Liver (tissue), 9 donors: ENCODE data around the gene ANKFY1. TPM values are rescaled to one million over a fixed set of nuclear protein-coding genes. Genes with fewer than 3 reads are reported as not detected.

Source experiments
- DNase-seq: peaks from one replicate; pipeline ENCODE4 v3.0.0-alpha.2; 2017; ENCODE audit warnings: low spot score
- H3K27ac ChIP-seq, 2 donors: one replicate each; pipeline ENCODE4 v1.7.0; 2013; ENCODE audit warnings: inconsistent platforms in 2 of 2, low read length in 2 of 2, control low read depth in 1 of 2, low read depth in 1 of 2, mild to moderate bottlenecking in 1 of 2
- H3K27me3 ChIP-seq, 4 donors: one replicate each; pipeline versions ENCODE4 v1.6.1 to v1.7.0; 2013; ENCODE audit warnings: low read length in 3 of 4, inconsistent platforms in 1 of 4, mild to moderate bottlenecking in 1 of 4, moderate library complexity in 1 of 4; ENCODE audit not compliant: control insufficient read depth in 4 of 4, insufficient read depth in 4 of 4
- H3K36me3 ChIP-seq, 4 donors: one replicate each; pipeline versions ENCODE4 v1.6.1 to v1.7.0; 2013; ENCODE audit warnings: low read length in 3 of 4, mild to moderate bottlenecking in 3 of 4, low read depth in 1 of 4, moderate library complexity in 1 of 4; ENCODE audit not compliant: control insufficient read depth in 4 of 4, insufficient read depth in 3 of 4
- H3K4me1 ChIP-seq, 4 donors: one replicate each; pipeline versions ENCODE4 v1.6.1 to v1.7.0; 2013; ENCODE audit warnings: low read length in 3 of 4, mild to moderate bottlenecking in 3 of 4, moderate library complexity in 1 of 4; ENCODE audit not compliant: control insufficient read depth in 4 of 4, insufficient read depth in 4 of 4
- H3K4me3 ChIP-seq, 3 donors: one replicate each; pipeline versions ENCODE4 v1.6.1 to v1.7.0; 2013; ENCODE audit warnings: low read length in 3 of 3, control low read depth in 1 of 3, low read depth in 1 of 3, mild to moderate bottlenecking in 1 of 3
- H3K9ac ChIP-seq, 2 donors: one replicate each; pipeline ENCODE4 v1.7.0; 2013; ENCODE audit warnings: low read length in 2 of 2, mild to moderate bottlenecking in 2 of 2, moderate library complexity in 2 of 2, control low read depth in 1 of 2, low read depth in 1 of 2
- H3K9me3 ChIP-seq, 4 donors: one replicate each; pipeline versions ENCODE4 v1.6.1 to v1.7.0; 2013; ENCODE audit warnings: low read length in 3 of 4; ENCODE audit not compliant: control insufficient read depth in 4 of 4
- ATF3 ChIP-seq: IDR thresholded peaks from 2 replicates; pipeline ENCODE4 v1.6.1; 2016; ENCODE audit warnings: antibody characterized with exemption
- EGR1 ChIP-seq, 2 donors: IDR thresholded peaks; 2 replicates each; pipeline ENCODE4 v1.6.1; 2016 to 2018; ENCODE audit warnings: antibody characterized with exemption in 2 of 2, low read depth in 2 of 2
- FOXA1 ChIP-seq: IDR thresholded peaks from 2 replicates; pipeline ENCODE4 v1.6.1; 2016; ENCODE audit warnings: antibody characterized with exemption
- FOXA2 ChIP-seq: IDR thresholded peaks from 2 replicates; pipeline ENCODE4 v1.6.1; 2016; ENCODE audit warnings: antibody characterized with exemption
- GABPA ChIP-seq, 2 donors: IDR thresholded peaks in 1 of 2; conservative IDR thresholded peaks in 1 of 2; 2 replicates each; pipeline ENCODE4 v1.6.1; 2016; ENCODE audit warnings: antibody characterized with exemption in 2 of 2, mild to moderate bottlenecking in 1 of 2, moderate library complexity in 1 of 2
- HNF4A ChIP-seq, 2 donors: conservative IDR thresholded peaks; 2 replicates each; pipeline ENCODE4 v1.6.1; 2016; ENCODE audit warnings: antibody characterized with exemption in 2 of 2, mild to moderate bottlenecking in 2 of 2
- HNF4G ChIP-seq: IDR thresholded peaks from 2 replicates; pipeline ENCODE4 v1.6.1; 2016; ENCODE audit warnings: antibody characterized with exemption
- JUND ChIP-seq, 2 donors: IDR thresholded peaks; 2 replicates each; pipeline ENCODE4 v1.6.1; 2016; ENCODE audit warnings: antibody characterized with exemption in 2 of 2
- NR2F2 ChIP-seq: IDR thresholded peaks from 2 replicates; pipeline ENCODE4 v1.6.1; 2016; ENCODE audit warnings: antibody characterized with exemption
- RAD21 ChIP-seq, 2 donors: IDR thresholded peaks; 2 replicates each; pipeline ENCODE4 v1.6.1; 2016; ENCODE audit warnings: antibody characterized with exemption in 2 of 2, mild to moderate bottlenecking in 2 of 2
- REST ChIP-seq: IDR thresholded peaks from 2 replicates; pipeline ENCODE4 v1.6.1; 2016; ENCODE audit warnings: antibody characterized with exemption, mild to moderate bottlenecking
- RXRA ChIP-seq, 2 donors: IDR thresholded peaks; 2 replicates each; pipeline ENCODE4 v1.6.1; 2017 to 2018; ENCODE audit warnings: antibody characterized with exemption in 2 of 2, mild to moderate bottlenecking in 1 of 2
- SP1 ChIP-seq: IDR thresholded peaks from 2 replicates; pipeline ENCODE4 v1.6.1; 2018; ENCODE audit warnings: antibody characterized with exemption, mild to moderate bottlenecking
- TAF1 ChIP-seq: conservative IDR thresholded peaks from 2 replicates; pipeline ENCODE4 v1.6.1; 2016; ENCODE audit warnings: antibody characterized with exemption, mild to moderate bottlenecking
- YY1 ChIP-seq: IDR thresholded peaks from 2 replicates; pipeline ENCODE4 v1.6.1; 2016; ENCODE audit warnings: antibody characterized with exemption, mild to moderate bottlenecking
- WGBS: extraction: QIAGEN DNeasy Blood & Tissue Kit; methylation state at CpG from one replicate; pipeline ENCODE4 v1.1.7; 2013; 5-methylcytosine and 5-hydroxymethylcytosine counted together
- polyA plus RNA-seq, 2 donors: library from polyadenylated mRNA; stranded (reverse) in 1 of 2; unstranded in 1 of 2; fragments of 200-250 nt in 1 of 2; fragments of >200 nt in 1 of 2; fragmentation: Nextera tagmentation in 1 of 2; extraction: Ambion mirVana in 1 of 2; gene quantifications; one replicate each; pipeline versions ENCODE4 v1.2.1 to v1.2.3, GENCODE V29; 2013 to 2015
- total RNA-seq, 2 donors: library from RNA; depleted of rRNA; stranded (reverse); fragments of >200 nt; gene quantifications; one replicate each; pipeline ENCODE4 v1.2.3, GENCODE V29; 2014
- TF ChIP-seq, protein P1 (sequence below): fragments of 150-350 bp; IDR thresholded peaks from 2 replicates; pipeline ENCODE4 v1.5.1; 2017; ENCODE audit warnings: improper control_type of control experiment, low read depth, low read length; ENCODE audit not compliant: missing input control
- TF ChIP-seq, protein P2 (sequence below): IDR thresholded peaks from 2 replicates; pipeline ENCODE4 v1.6.1; 2016; ENCODE audit warnings: antibody characterized with exemption
- TF ChIP-seq, protein P3 (sequence below): IDR thresholded peaks from 2 replicates; pipeline ENCODE4 v1.6.1; 2016; ENCODE audit warnings: antibody characterized with exemption
- donor health status: healthy.
- donor health status: healthy.
- donor health status: healthy.
- donor health status: healthy.
- donor health status: healthy.

The ANKFY1 gene
- total and polyA plus RNA-seq, 4 donors = 6.8 to 38.6 (median 21.9) TPM

DNA sequence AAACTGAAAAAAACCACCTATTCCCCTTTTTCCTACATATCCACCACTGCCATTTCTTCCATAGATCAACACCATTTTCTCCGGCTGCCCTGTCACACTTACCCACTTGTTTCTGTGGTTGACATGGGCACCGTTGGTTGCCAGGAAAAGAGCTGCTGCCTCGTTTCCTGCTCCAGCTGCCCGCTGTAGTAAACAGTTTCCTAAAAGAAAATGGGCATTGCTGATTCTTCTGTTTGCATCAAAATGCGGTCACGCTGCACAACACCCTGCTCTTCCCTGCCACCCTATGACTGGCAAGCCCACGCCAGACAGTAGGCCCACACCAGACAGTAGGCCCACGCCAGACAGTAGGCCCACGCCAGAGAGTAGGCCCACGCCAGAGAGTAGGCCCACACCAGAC, 74.5 kb downstream of the ANKFY1 start:
- no peaks in the 10 kb centered on the region for H3K9me3 ChIP-seq
- no peaks in the 10 kb centered on the region for H3K4me1 ChIP-seq
- no peak overlapping the region for H3K9ac ChIP-seq
- no peak overlapping the region for H3K27ac ChIP-seq
- no peak overlapping the region for H3K4me3 ChIP-seq
- no peak for TF ChIP-seq JUND (IDR thresholded peaks at IDR 0.05)
- no peak for TF ChIP-seq NR2F2
- TF ChIP-seq FOXA1 = no peak
- no peak for TF ChIP-seq FOXA2
- no peak for TF ChIP-seq EGR1 (IDR thresholded peaks at IDR 0.05; ENCODE audit: low read depth in 2 of 2)
- TF ChIP-seq RXRA (IDR thresholded peaks at IDR 0.05) = no peak
- TF ChIP-seq SP1 = no peak
- TF ChIP-seq, protein P1, sequence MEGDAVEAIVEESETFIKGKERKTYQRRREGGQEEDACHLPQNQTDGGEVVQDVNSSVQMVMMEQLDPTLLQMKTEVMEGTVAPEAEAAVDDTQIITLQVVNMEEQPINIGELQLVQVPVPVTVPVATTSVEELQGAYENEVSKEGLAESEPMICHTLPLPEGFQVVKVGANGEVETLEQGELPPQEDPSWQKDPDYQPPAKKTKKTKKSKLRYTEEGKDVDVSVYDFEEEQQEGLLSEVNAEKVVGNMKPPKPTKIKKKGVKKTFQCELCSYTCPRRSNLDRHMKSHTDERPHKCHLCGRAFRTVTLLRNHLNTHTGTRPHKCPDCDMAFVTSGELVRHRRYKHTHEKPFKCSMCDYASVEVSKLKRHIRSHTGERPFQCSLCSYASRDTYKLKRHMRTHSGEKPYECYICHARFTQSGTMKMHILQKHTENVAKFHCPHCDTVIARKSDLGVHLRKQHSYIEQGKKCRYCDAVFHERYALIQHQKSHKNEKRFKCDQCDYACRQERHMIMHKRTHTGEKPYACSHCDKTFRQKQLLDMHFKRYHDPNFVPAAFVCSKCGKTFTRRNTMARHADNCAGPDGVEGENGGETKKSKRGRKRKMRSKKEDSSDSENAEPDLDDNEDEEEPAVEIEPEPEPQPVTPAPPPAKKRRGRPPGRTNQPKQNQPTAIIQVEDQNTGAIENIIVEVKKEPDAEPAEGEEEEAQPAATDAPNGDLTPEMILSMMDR = no peak
- TF ChIP-seq YY1 = no peak
- no peak for TF ChIP-seq HNF4A (conservative IDR thresholded peaks at IDR 0.05)
- no peak for TF ChIP-seq REST
- no peak for TF ChIP-seq RAD21 (IDR thresholded peaks at IDR 0.05)
- no peak for TF ChIP-seq HNF4G
- TF ChIP-seq, protein P2, sequence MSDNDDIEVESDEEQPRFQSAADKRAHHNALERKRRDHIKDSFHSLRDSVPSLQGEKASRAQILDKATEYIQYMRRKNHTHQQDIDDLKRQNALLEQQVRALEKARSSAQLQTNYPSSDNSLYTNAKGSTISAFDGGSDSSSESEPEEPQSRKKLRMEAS = no peak
- TF ChIP-seq GABPA (IDR thresholded peaks at IDR 0.05 in 1 of 2, conservative IDR thresholded peaks at IDR 0.05 in 1 of 2) = no peak
- H3K27me3 ChIP-seq = no peaks in the 10 kb centered on the region
- 86% methylated on average over 10 of the region's 10 CpGs for WGBS
- no peak for DNase-seq
- H3K36me3 ChIP-seq = peaks cover 4 to 36% (median 18%) of the 10 kb centered on the region in 4 donors

DNA sequence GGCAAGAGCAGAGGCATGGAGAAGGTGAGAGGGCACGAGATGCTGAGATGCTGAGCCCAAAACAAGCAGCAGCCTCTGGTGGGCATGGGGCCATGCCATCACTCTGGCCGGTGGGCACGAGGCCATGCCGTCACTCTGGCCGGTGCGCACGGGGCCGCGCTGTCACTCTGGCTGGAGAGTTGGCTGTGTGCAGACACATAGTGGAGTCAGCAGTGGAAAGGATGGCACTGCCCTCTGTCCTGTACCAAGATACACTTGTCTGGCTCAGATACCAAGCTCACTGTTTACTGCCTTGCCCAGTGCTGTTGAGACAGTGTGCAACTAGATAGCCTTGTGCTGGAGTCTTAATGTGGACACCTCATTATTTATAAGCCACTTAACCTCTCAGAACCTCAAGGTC, 75.7 kb downstream of the ANKFY1 start:
- no peak for DNase-seq
- WGBS = 95% methylated on average over 9 of the region's 9 CpGs
- Histone ChIP-seq H3K27ac (no peak overlapping the region), H3K9ac (no peak overlapping the region), H3K9me3 (no peaks in the 10 kb centered on the region), H3K27me3 (no peaks in the 10 kb centered on the region), H3K36me3 (peaks cover 6 to 45% (median 26%) of the 10 kb centered on the region in 4 donors), H3K4me1 (no peaks in the 10 kb centered on the region), H3K4me3 (no peak overlapping the region)
- TF ChIP-seq REST (no peak), YY1 (no peak), RAD21 (IDR thresholded peaks at IDR 0.05) (no peak), FOXA2 (no peak), HNF4G (no peak), NR2F2 (no peak), HNF4A (conservative IDR thresholded peaks at IDR 0.05) (no peak), ATF3 (no peak), GABPA (IDR thresholded peaks at IDR 0.05 in 1 of 2, conservative IDR thresholded peaks at IDR 0.05 in 1 of 2) (no peak), SP1 (no peak), TAF1 (no peak), JUND (IDR thresholded peaks at IDR 0.05) (no peak)
- TF ChIP-seq, protein P3, sequence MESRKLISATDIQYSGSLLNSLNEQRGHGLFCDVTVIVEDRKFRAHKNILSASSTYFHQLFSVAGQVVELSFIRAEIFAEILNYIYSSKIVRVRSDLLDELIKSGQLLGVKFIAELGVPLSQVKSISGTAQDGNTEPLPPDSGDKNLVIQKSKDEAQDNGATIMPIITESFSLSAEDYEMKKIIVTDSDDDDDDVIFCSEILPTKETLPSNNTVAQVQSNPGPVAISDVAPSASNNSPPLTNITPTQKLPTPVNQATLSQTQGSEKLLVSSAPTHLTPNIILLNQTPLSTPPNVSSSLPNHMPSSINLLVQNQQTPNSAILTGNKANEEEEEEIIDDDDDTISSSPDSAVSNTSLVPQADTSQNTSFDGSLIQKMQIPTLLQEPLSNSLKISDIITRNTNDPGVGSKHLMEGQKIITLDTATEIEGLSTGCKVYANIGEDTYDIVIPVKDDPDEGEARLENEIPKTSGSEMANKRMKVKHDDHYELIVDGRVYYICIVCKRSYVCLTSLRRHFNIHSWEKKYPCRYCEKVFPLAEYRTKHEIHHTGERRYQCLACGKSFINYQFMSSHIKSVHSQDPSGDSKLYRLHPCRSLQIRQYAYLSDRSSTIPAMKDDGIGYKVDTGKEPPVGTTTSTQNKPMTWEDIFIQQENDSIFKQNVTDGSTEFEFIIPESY = no peak
- TF ChIP-seq, protein P1 = no peak
